Activated naive CD4-positive, alpha-beta T cell treated with anti-CD3 and anti-CD28 coated beads for 36 hours (primary cell): Measurements from ENCODE around the gene DRP2. TPM values are rescaled to one million over a fixed set of nuclear protein-coding genes. Genes with fewer than 3 reads are reported as not detected.

Experiments
- CTCF ChIA-PET: fragments of 350-600 bp; sonication (Branson Sonifier 250); formaldehyde crosslinking; loops from one replicate; lab custom pipeline; 2021; ENCODE audit warnings: antibody characterized with exemption; lab: Charles Lee
- DNase-seq: peaks from one replicate; pipeline ENCODE4 v3.0.0-alpha.2; 2020
- H3K27ac Mint-ChIP-seq: one replicate; pipeline ENCODE4 v1.8.0; 2021; ENCODE audit warnings: mild to moderate bottlenecking, mixed read lengths
- H3K27me3 Mint-ChIP-seq: one replicate; pipeline ENCODE4 v1.8.0; 2021; ENCODE audit warnings: low read depth, mixed read lengths
- H3K36me3 Mint-ChIP-seq: one replicate; pipeline ENCODE4 v1.8.0; 2021; ENCODE audit warnings: low read depth, mixed read lengths
- H3K4me1 Mint-ChIP-seq: one replicate; pipeline ENCODE4 v1.8.0; 2021; ENCODE audit warnings: low read depth, mixed read lengths
- H3K4me3 Mint-ChIP-seq: one replicate; pipeline ENCODE4 v1.8.0; 2021; ENCODE audit warnings: mild to moderate bottlenecking, moderate library complexity, mixed read lengths
- H3K9me3 Mint-ChIP-seq: one replicate; pipeline ENCODE4 v1.8.0; 2021; ENCODE audit warnings: mixed read lengths
- intact Hi-C: fragments of 100-400 bp; cut with micrococcal nuclease; formaldehyde crosslinking; loops from one replicate; pipeline ENCODE4 v1.15.1; 2023
- total RNA-seq, 2 experiments: library from RNA; stranded (reverse); gene quantifications; one replicate each; pipeline ENCODE4 v1.2.3, GENCODE V29; 2021

The DRP2 gene
- total RNA-seq, 2 experiments from 2014 or later = 0.41 to 0.47 TPM

DNA sequence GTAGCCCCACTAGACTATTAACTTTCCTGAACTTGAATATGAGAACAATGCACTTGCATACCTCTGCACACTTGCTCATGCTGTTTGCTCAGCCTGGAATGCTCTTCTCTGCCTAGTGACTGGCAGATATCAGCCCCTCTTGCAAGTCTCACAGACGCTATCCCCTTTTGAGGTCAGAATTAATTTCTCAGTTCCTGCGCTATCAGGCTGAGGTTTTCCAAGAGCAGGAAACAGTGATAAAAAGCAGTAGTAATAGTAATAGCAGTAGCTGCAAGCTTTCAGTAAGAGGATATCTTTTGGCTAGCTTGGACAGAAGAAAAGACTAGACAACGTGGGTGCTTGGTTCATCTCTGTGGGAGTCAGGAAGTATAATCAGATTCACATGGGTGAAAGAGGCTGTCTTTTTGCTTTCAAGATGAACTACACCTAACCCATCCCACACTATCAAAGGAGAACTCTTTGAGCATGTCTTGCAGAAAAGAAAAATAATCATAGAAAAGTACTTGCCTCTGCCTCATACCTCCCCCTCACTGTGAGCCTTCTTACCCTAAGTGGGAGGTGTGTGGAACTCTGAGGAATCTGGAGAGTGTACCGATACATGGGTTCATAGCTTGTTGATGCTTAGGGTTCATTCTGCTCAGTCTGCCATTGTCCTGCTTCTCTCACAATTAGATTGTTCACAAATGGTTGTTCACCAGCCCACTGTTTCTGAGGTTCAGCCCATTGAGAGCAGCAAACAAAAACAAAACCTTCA lies 11.3 kb upstream of the DRP2 start:
- intact Hi-C loops = loop anchor here (5.0 kb wide), 1 partner anchor 79 kb away; no protein-coding TSS in a partner anchor
- CTCF ChIA-PET = interaction anchor here (0.6 kb wide), 1 partner anchor 304 kb away, joined by 3 read pairs; no protein-coding TSS in a partner anchor
- DNase-seq = no peak

DNA sequence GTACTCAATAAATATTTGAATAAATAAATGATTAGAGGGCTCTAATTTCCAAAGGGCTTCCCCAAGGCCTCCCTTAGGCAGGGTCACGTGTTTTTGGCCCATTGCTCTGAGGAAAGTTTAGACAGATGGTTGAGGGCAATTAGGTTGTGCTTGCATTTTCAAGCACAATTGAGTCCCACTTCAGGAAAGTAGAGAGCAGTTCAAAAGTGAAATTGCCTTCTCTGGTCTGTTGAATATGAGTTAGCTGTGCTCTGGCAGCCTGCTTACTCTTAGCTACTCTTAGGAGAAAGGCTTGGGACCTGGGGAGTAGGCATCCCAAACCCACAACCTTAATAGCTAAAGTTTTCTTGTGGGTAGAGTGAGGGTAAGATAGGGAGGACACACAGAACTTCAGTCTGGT lies 9.0 kb upstream of the DRP2 start:
- H3K9me3 Mint-ChIP-seq = no peaks in the 10 kb centered on the region
- H3K4me1 Mint-ChIP-seq = peaks cover 18% of the 10 kb centered on the region
- intact Hi-C loops = no loop called here
- no peaks in the 10 kb centered on the region for H3K36me3 Mint-ChIP-seq
- H3K27me3 Mint-ChIP-seq = no peaks in the 10 kb centered on the region
- H3K4me3 Mint-ChIP-seq = no peak overlapping the region
- H3K27ac Mint-ChIP-seq = no peak overlapping the region
- DNase-seq = no peak
- CTCF ChIA-PET = no interaction called here

More for the DNA sequence above, 11.3 kb upstream of the DRP2 start:
- H3K27ac Mint-ChIP-seq = no peak overlapping the region
- H3K9me3 Mint-ChIP-seq = no peaks in the 10 kb centered on the region
- peaks cover 18% of the 10 kb centered on the region for H3K4me1 Mint-ChIP-seq
- no peaks in the 10 kb centered on the region for H3K36me3 Mint-ChIP-seq
- no peak overlapping the region for H3K4me3 Mint-ChIP-seq
- H3K27me3 Mint-ChIP-seq = no peaks in the 10 kb centered on the region

DNA sequence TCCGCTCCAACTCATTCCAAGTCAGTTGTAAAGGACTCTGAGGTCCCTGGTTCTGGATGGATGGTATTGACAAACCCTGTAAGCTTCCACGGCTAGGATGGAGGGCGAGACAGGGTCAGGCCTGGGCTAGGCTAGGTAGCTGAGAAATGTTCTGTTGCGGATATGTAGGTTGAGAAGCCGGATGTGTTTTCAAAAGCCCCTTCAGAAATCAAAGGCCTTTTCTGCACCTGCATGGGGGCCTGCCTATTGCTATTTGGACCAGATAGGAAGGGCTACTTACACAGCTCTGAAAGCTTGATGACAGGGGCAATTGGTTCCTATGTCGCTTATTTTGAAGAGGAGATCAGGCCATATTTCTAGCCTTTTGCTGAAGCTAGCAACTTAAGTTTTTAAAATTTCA lies 1.9 kb upstream of the DRP2 start:
- CTCF ChIA-PET = no interaction called here
- H3K9me3 Mint-ChIP-seq = no peaks in the 10 kb centered on the region
- no peak for DNase-seq
- no peak overlapping the region for H3K4me3 Mint-ChIP-seq
- H3K4me1 Mint-ChIP-seq = peaks cover 13% of the 10 kb centered on the region
- intact Hi-C loops = no loop called here
- H3K27me3 Mint-ChIP-seq = no peaks in the 10 kb centered on the region
- no peak overlapping the region for H3K27ac Mint-ChIP-seq
- H3K36me3 Mint-ChIP-seq = no peaks in the 10 kb centered on the region

DNA sequence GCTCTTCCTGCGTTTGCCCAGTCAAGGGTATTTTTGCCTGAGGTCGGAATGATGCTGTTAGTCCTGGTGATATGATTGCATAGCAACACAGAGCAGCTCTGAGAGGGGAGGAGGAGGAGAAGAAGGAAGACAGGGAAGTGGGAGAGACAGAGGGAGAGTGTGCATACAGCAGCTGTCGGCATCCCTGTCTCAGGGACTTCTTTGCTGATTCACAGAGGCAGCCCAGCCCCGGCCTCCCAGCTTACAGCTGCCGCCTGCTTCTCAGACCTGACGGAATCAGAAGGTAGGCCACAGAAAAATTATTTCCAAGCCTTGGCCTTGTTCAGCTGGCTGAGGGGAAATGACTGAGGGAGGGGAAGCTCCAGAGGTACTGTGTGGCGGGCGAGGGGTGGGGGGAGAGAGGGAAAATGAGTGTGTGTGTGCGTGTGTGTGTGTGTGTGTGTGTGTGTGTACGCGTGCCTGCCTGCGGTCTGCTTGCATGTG lies 319 bp downstream of the DRP2 start:
- Mint-ChIP-seq H3K4me1 (peaks cover 13% of the 10 kb centered on the region), H3K27me3 (no peaks in the 10 kb centered on the region), H3K4me3 (no peak overlapping the region), H3K27ac (no peak overlapping the region), H3K36me3 (no peaks in the 10 kb centered on the region), H3K9me3 (no peaks in the 10 kb centered on the region)
- DNase-seq = peak; percentile 10
- intact Hi-C loops = no loop called here
- CTCF ChIA-PET = no interaction called here

DNA sequence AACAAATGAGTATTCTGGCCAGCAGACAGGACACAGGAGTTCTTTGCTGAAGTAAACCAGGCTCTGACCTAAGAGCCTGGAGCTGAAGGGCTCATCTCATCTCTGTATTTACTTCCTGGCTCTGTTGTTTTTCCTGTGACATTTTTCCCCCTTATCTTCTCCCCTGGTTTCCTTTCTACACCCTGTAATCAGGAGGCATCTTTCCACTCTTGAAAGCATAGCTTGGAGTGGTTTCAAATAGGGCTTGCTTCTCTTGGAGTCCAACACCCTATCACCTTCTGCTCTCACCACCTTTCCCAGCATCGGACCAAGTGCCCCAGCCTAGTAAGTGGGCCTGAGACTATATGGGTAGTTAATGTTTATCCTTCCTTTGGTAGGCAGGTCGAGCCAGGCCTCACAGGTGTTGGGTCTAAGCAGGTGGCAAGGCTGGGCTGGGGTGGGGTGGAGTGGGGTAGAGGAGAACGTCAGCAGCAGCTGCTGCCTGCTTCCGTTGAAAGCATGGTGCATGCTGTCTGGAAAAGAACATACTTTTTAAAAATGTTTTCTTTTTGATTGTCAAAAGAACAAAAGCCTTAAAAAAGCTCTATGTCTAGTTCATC lies 1.2 kb downstream of the DRP2 start:
- H3K9me3 Mint-ChIP-seq = no peaks in the 10 kb centered on the region
- H3K27ac Mint-ChIP-seq = no peak overlapping the region
- no peak for DNase-seq
- H3K36me3 Mint-ChIP-seq = no peaks in the 10 kb centered on the region
- no peak overlapping the region for H3K4me3 Mint-ChIP-seq
- H3K4me1 Mint-ChIP-seq = peaks cover 13% of the 10 kb centered on the region
- no peaks in the 10 kb centered on the region for H3K27me3 Mint-ChIP-seq
- CTCF ChIA-PET = no interaction called here
- intact Hi-C loops = no loop called here

DNA sequence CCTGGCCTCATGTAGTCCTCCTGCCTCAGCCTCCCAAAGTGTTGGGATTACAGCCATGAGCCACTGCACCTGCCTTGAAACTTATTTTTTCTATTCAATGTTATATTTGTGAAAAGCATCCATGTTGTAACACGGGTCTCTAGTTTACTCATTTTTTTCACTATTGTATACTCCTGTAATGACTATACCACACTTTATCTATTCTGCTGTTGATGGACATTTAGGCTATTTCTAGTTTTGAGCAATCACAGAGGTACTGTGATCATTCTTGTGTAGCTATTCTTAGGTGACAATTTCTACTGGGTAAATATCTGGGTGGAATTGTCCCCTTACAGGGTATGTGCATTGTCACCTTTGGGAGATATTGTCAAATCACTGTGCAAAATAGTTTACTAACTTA lies 3.6 kb downstream of the DRP2 start:
- Mint-ChIP-seq H3K4me1 (peaks cover 13% of the 10 kb centered on the region), H3K9me3 (no peaks in the 10 kb centered on the region), H3K27me3 (no peaks in the 10 kb centered on the region), H3K27ac (no peak overlapping the region), H3K36me3 (no peaks in the 10 kb centered on the region), H3K4me3 (no peak overlapping the region)
- CTCF ChIA-PET = interaction anchor here (0.9 kb wide), 1 partner anchor 552 kb away, joined by 6 read pairs; no protein-coding TSS in a partner anchor
- intact Hi-C loops = no loop called here
- DNase-seq = no peak

DNA sequence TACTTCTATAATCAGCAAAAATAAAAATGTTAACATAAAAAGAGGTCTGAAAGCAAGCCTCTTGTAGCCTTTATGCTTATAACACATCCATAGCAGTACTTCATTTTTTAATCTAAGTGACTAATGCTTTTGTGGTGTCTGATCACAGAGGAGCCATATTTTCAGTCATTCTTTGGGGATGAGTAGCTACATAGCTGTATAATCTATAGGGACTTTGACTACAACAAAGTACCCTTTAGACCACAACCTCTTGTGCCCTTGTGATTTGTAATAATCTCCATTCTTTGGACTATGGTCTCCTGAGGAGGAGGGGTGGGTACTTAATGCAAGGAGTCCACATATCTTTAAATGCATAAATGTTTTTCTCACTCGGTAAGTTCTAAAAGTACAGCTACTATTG lies 9.6 kb downstream of the DRP2 start:
- H3K9me3 Mint-ChIP-seq = no peaks in the 10 kb centered on the region
- H3K27me3 Mint-ChIP-seq = no peaks in the 10 kb centered on the region
- H3K27ac Mint-ChIP-seq = no peak overlapping the region
- no peaks in the 10 kb centered on the region for H3K4me1 Mint-ChIP-seq
- intact Hi-C loops = no loop called here
- H3K4me3 Mint-ChIP-seq = no peak overlapping the region
- H3K36me3 Mint-ChIP-seq = no peaks in the 10 kb centered on the region
- CTCF ChIA-PET = no interaction called here
- no peak for DNase-seq

DNA sequence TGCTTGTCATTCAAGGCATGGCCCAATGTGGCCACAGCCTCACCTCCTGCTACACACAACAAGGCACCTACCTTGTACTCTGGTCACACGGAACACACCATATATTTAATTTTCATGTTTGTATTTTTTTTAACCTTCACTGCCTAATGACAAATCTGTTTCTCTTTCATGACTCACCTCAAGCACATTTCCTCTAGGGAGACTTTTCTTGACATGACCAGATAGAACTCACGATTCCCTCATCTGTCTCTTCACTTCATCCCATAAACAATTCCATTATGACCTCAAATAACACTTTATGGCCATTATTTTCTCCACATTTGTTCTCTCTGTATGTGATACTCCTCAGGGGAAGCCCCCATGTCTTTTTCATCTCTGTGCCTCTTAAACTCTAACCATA lies 11.1 kb downstream of the DRP2 start:
- Mint-ChIP-seq H3K36me3 (no peaks in the 10 kb centered on the region), H3K4me1 (no peaks in the 10 kb centered on the region), H3K9me3 (no peaks in the 10 kb centered on the region), H3K27me3 (no peaks in the 10 kb centered on the region), H3K4me3 (no peak overlapping the region), H3K27ac (no peak overlapping the region)
- DNase-seq = no peak
- intact Hi-C loops = no loop called here
- CTCF ChIA-PET = no interaction called here

DNA sequence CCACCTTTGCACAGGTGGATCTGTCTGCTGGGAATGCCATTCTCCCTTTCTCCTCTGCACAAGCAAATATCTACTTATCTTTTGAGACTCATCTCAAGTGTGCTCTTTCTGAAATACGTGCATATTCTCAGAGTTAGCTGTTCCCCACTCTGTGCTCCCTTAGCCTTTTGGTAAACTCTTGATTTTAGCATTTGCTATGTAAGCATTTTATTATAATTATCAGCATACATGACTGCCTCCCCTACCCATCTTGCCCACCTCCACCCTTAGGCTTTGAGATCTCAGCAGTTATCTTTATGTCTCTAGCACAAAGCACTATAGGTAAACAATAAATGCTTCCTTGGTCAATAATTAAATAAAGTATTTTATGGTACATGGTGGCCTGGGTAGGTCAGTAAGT lies 11.5 kb downstream of the DRP2 start:
- Mint-ChIP-seq H3K4me3 (no peak overlapping the region), H3K4me1 (no peaks in the 10 kb centered on the region), H3K27me3 (no peaks in the 10 kb centered on the region), H3K36me3 (no peaks in the 10 kb centered on the region), H3K9me3 (no peaks in the 10 kb centered on the region), H3K27ac (no peak overlapping the region)
- no peak for DNase-seq
- CTCF ChIA-PET = no interaction called here
- intact Hi-C loops = no loop called here

DNA sequence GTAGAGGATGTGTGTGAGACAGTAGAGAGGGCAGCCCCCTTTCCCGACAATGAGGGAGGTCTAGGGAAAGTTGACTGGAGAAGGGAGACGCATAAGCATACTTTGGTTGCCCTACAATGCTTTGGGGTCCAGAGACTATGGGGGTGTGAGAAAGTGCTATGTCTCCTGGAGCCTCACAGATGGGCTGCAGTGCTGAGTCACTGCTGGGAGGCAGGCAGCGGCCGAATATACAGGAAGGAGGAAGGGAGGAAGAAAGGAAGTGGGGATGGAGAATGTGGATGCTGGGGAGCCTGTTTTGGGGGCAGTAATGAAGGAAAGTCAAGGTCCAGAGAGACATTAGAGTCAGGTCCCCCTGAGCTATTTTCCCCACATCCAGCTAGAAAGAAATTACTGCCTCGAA lies 12.7 kb downstream of the DRP2 start:
- Mint-ChIP-seq H3K36me3 (no peaks in the 10 kb centered on the region), H3K27me3 (no peaks in the 10 kb centered on the region), H3K9me3 (no peaks in the 10 kb centered on the region), H3K4me3 (no peak overlapping the region), H3K4me1 (no peaks in the 10 kb centered on the region), H3K27ac (no peak overlapping the region)
- CTCF ChIA-PET = no interaction called here
- no peak for DNase-seq
- intact Hi-C loops = no loop called here

DNA sequence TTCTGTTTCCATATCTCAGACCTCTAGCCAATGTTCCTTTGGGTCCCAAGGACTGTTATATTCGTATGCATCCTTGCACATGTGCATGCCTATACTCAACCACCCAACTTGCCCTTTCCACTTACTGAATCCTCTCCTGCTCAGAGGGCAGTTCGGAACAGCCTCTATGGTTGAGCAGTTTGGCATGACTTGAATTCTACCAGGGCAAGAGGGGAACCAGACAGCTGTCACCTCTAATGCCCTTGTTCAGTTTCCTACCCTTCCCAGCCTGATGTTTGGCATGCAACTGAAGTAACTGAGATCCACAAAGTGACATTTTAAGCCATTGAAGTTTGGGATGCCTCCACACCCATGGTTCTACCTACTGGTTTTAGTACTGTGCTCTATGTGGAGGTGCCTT lies 17.5 kb downstream of the DRP2 start:
- intact Hi-C loops = no loop called here
- CTCF ChIA-PET = no interaction called here
- Mint-ChIP-seq H3K36me3 (no peaks in the 10 kb centered on the region), H3K9me3 (no peaks in the 10 kb centered on the region), H3K4me3 (no peak overlapping the region), H3K27me3 (no peaks in the 10 kb centered on the region), H3K4me1 (no peaks in the 10 kb centered on the region), H3K27ac (no peak overlapping the region)
- DNase-seq = no peak

DNA sequence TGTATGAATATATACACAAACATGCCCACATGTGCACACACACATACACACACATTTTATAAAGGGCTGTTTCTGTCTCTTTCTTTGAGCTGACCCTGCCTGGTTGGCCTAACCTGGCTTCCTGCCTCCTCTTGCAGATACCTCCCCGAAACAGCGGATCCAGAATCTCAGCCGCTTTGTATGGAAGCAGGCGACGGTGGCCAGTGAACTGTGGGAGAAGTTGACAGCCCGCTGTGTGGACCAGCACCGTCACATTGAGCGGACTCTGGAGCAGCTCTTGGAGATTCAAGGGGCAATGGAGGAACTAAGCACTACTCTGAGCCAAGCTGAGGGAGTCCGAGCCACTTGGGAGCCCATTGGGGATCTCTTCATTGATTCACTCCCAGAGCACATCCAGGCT lies 21.9 kb downstream of the DRP2 start:
- CTCF ChIA-PET = no interaction called here
- Mint-ChIP-seq H3K4me3 (no peak overlapping the region), H3K4me1 (no peaks in the 10 kb centered on the region), H3K27me3 (no peaks in the 10 kb centered on the region), H3K36me3 (no peaks in the 10 kb centered on the region), H3K9me3 (no peaks in the 10 kb centered on the region), H3K27ac (no peak overlapping the region)
- intact Hi-C loops = no loop called here
- no peak for DNase-seq

DNA sequence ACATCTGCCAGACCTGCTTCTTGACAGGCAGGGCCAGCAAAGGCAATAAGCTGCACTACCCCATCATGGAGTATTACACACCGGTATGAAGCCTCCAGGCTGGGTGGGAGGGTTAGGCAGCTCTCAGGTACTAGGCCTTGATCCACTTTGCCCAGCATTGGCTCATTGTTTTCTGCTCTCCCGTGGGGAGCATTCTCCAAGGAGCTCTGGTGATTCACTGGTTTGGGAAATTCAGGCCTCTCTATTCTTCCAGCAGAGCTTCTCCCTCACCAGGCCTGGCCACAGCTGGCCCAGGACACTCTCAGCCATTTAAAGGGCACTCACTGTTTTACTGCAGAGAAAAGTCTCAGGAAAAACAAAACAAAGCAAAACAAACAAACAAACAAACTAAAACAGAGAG lies 33.0 kb downstream of the DRP2 start:
- Mint-ChIP-seq H3K36me3 (no peaks in the 10 kb centered on the region), H3K27me3 (no peaks in the 10 kb centered on the region), H3K4me3 (no peak overlapping the region), H3K9me3 (no peaks in the 10 kb centered on the region), H3K27ac (no peak overlapping the region), H3K4me1 (peaks cover 1% of the 10 kb centered on the region)
- DNase-seq = no peak
- CTCF ChIA-PET = no interaction called here
- intact Hi-C loops = no loop called here
